HepG2 (cell line): ENCODE data around the gene ARPC1A. TPM values are rescaled to one million over a fixed set of nuclear protein-coding genes. Genes with fewer than 3 reads are reported as not detected.
A peak's percentile ranks its signal among the peaks of the same experiment; 100 is the strongest.

Experiments
- ATF2 ChIP-seq: sonication (generic); formaldehyde crosslinking; IDR thresholded peaks from 2 replicates; pipeline ENCODE4 v1.4.0; 2020; ENCODE audit warnings: missing genetic modification reagents
- CBX5 ChIP-seq: sonication (generic); formaldehyde crosslinking; IDR thresholded peaks from 2 replicates; pipeline ENCODE4 v1.4.0; 2020; ENCODE audit warnings: missing genetic modification reagents, borderline replicate concordance
- GRHL1 ChIP-seq: sonication (generic); formaldehyde crosslinking; conservative IDR thresholded peaks from 2 replicates; pipeline ENCODE4 v1.8.0; 2022; ENCODE audit warnings: missing genetic modification reagents
- KDM2A ChIP-seq: sonication (generic); formaldehyde crosslinking; IDR thresholded peaks from 2 replicates; pipeline ENCODE4 v1.4.0; 2020; ENCODE audit warnings: low read depth, missing genetic modification reagents, borderline replicate concordance
- KDM6A ChIP-seq: IDR thresholded peaks from 2 replicates; pipeline ENCODE4 v1.6.1; 2016; ENCODE audit warnings: low read depth
- MAFG ChIP-seq: sonication (generic); formaldehyde crosslinking; IDR thresholded peaks from 2 replicates; pipeline ENCODE4 v1.5.1; 2020; ENCODE audit warnings: mild to moderate bottlenecking, missing genetic modification reagents
- MED13 ChIP-seq: sonication (generic); formaldehyde crosslinking; IDR thresholded peaks from 2 replicates; pipeline ENCODE4 v1.5.0; 2020; ENCODE audit warnings: missing genetic modification reagents
- MYNN ChIP-seq: sonication (generic); formaldehyde crosslinking; IDR thresholded peaks from 2 replicates; pipeline ENCODE4 v1.4.0; 2020; ENCODE audit warnings: mild to moderate bottlenecking, low read depth, missing genetic modification reagents
- NR3C1 ChIP-seq: sonication (generic); formaldehyde crosslinking; IDR thresholded peaks from 2 replicates; pipeline ENCODE4 v1.4.0; 2020; ENCODE audit warnings: missing genetic modification reagents
- PLRG1 ChIP-seq: fragments of 450-650 bp; conservative IDR thresholded peaks from 2 replicates; pipeline ENCODE4 v1.6.1; 2016
- RORA ChIP-seq: sonication (generic); formaldehyde crosslinking; IDR thresholded peaks from 2 replicates; pipeline ENCODE4 v1.5.0; 2020; ENCODE audit warnings: mild to moderate bottlenecking, missing genetic modification reagents, moderate library complexity
- SCMH1 ChIP-seq: sonication (generic); formaldehyde crosslinking; IDR thresholded peaks from 2 replicates; pipeline ENCODE4 v1.9.0; 2021; ENCODE audit warnings: missing genetic modification reagents, mild to moderate bottlenecking, borderline replicate concordance
- SSRP1 ChIP-seq: IDR thresholded peaks from 2 replicates; pipeline ENCODE4 v1.6.1; 2016; ENCODE audit warnings: control low read depth
- XBP1 ChIP-seq: sonication (generic); formaldehyde crosslinking; IDR thresholded peaks from 2 replicates; pipeline ENCODE4 v1.5.0; 2020; ENCODE audit warnings: missing genetic modification reagents
- ZBTB3 ChIP-seq: sonication (generic); formaldehyde crosslinking; IDR thresholded peaks from 2 replicates; pipeline ENCODE4 v1.4.0; 2020; ENCODE audit warnings: low read depth, mild to moderate bottlenecking, moderate library complexity, missing genetic modification reagents, borderline replicate concordance
- ZNF124 ChIP-seq: sonication (generic); formaldehyde crosslinking; IDR thresholded peaks from 2 replicates; pipeline ENCODE4 v1.4.0; 2020; ENCODE audit warnings: missing genetic modification reagents
- ZNF20 ChIP-seq: sonication (generic); formaldehyde crosslinking; IDR thresholded peaks from 2 replicates; pipeline ENCODE4 v1.4.0; 2020; ENCODE audit warnings: mild to moderate bottlenecking, moderate library complexity, missing genetic modification reagents
- ZNF207 ChIP-seq: fragments of 450-650 bp; IDR thresholded peaks from 2 replicates; pipeline ENCODE4 v1.6.1; 2016; ENCODE audit warnings: antibody characterized with exemption, borderline replicate concordance
- ZNF24 ChIP-seq: fragments of 450-650 bp; IDR thresholded peaks from 2 replicates; pipeline ENCODE4 v1.6.1; 2017; ENCODE audit warnings: antibody characterized with exemption, mild to moderate bottlenecking
- ZNF446 ChIP-seq: sonication (generic); formaldehyde crosslinking; IDR thresholded peaks from 2 replicates; pipeline ENCODE4 v1.5.0; 2020; ENCODE audit warnings: mild to moderate bottlenecking, missing genetic modification reagents
- ZNF510 ChIP-seq: sonication (generic); formaldehyde crosslinking; IDR thresholded peaks from 2 replicates; pipeline ENCODE4 v1.4.0; 2020; ENCODE audit warnings: low read depth, mild to moderate bottlenecking, missing genetic modification reagents
- ZNF589 ChIP-seq: sonication (generic); formaldehyde crosslinking; conservative IDR thresholded peaks from 2 replicates; pipeline ENCODE4 v1.8.0; 2022; ENCODE audit warnings: mild to moderate bottlenecking, moderate library complexity, missing genetic modification reagents
- ZNF629 ChIP-seq: sonication (generic); formaldehyde crosslinking; conservative IDR thresholded peaks from 2 replicates; pipeline ENCODE4 v1.5.0; 2020; ENCODE audit warnings: missing genetic modification reagents
- ZNF678 ChIP-seq: sonication (generic); formaldehyde crosslinking; IDR thresholded peaks from 2 replicates; pipeline ENCODE4 v1.4.0; 2020; ENCODE audit warnings: mild to moderate bottlenecking, missing genetic modification reagents
- ZNF704 ChIP-seq: sonication (generic); formaldehyde crosslinking; IDR thresholded peaks from 2 replicates; pipeline ENCODE4 v1.8.1; 2023; ENCODE audit warnings: mild to moderate bottlenecking, inconsistent platforms, moderate library complexity, missing genetic modification reagents, borderline replicate concordance
- ZNF780A ChIP-seq: sonication (generic); formaldehyde crosslinking; IDR thresholded peaks from 2 replicates; pipeline ENCODE4 v1.8.0; 2022; ENCODE audit warnings: mild to moderate bottlenecking, missing genetic modification reagents, moderate library complexity
- ZSCAN22 ChIP-seq: sonication (generic); formaldehyde crosslinking; IDR thresholded peaks from 2 replicates; pipeline ENCODE4 v1.4.0; 2020; ENCODE audit warnings: mild to moderate bottlenecking, missing genetic modification reagents
- polyA plus RNA-seq, 8 experiments: library from polyadenylated mRNA; depleted of rRNA in 3 of 8; stranded (reverse) in 7 of 8; unstranded in 1 of 8; fragments of >200 nt; fragmentation: Illumina TruSeq in 4 of 8; extraction: Trizol in 4 of 8; gene quantifications; 2 replicates each; pipeline versions ENCODE4 v1.2.1 to v1.2.3, GENCODE V29; 2011 to 2016; ENCODE audit warnings: low read depth in 4 of 8, missing spikeins in 1 of 8, mixed read lengths in 1 of 8; ENCODE audit not compliant: insufficient read depth in 1 of 8
- total RNA-seq, 5 experiments: library from RNA; depleted of rRNA; stranded (reverse); fragments of >200 nt; fragmentation: Illumina TruSeq; extraction: Trizol; gene quantifications; 2 replicates each; pipeline ENCODE4 v1.2.3, GENCODE V29; 2016; ENCODE audit warnings: low read depth in 1 of 5
- TF ChIP-seq, protein P1 (sequence below): sonication (generic); formaldehyde crosslinking; IDR thresholded peaks from 2 replicates; pipeline ENCODE4 v1.5.0; 2020; ENCODE audit warnings: missing genetic modification reagents, mild to moderate bottlenecking, borderline replicate concordance

ARPC1A gene
- total and polyA plus RNA-seq, 2 of the 13 experiments (the other 11 are each of a cell fraction or from before 2014, with no cell fraction given): 44.3 to 88.5 TPM

GRCh38 chr7:99380823-99381663, 55.3 kb downstream of the ARPC1A start (continued):
- 0 out of 2 replicates have a peak, but pooled peaks have one; percentile 24 for TF ChIP-seq ZNF704 (CRISPR knock-in tag)
- no peak for TF ChIP-seq KDM6A (CRISPR knock-in tag)
- no peak for TF ChIP-seq CBX5 (CRISPR knock-in tag)
- 0 out of 2 replicates have a peak, but pooled peaks have one; percentile 46 for TF ChIP-seq MED13 (CRISPR knock-in tag)
- no peak for TF ChIP-seq RORA (CRISPR knock-in tag)
- no peak for TF ChIP-seq MAFG (CRISPR knock-in tag)
- no peak for TF ChIP-seq PLRG1
- TF ChIP-seq ZSCAN22 (CRISPR knock-in tag): no peak
- no peak for TF ChIP-seq ZBTB3 (CRISPR knock-in tag)
- no peak; the same call in 1 of the 2 replicates for TF ChIP-seq ZNF589
- TF ChIP-seq ZNF510 (CRISPR knock-in tag): no peak
- 0 out of 2 replicates have a peak, but pooled peaks have one; percentile 7 for TF ChIP-seq ZNF629
- no peak for TF ChIP-seq ZNF24
- TF ChIP-seq ATF2 (CRISPR knock-in tag): no peak
- TF ChIP-seq ZNF124 (CRISPR knock-in tag): no peak
- TF ChIP-seq GRHL1 (CRISPR knock-in tag): no peak
- no peak for TF ChIP-seq SCMH1 (CRISPR knock-in tag)
- TF ChIP-seq MYNN (CRISPR knock-in tag): no peak
- TF ChIP-seq XBP1 (CRISPR knock-in tag): no peak
- TF ChIP-seq ZNF678 (CRISPR knock-in tag): no peak
- TF ChIP-seq ZNF20 (CRISPR knock-in tag): no peak
- no peak for TF ChIP-seq ZNF446
- no peak for TF ChIP-seq ZNF780A (CRISPR knock-in tag)
- TF ChIP-seq, protein P1, sequence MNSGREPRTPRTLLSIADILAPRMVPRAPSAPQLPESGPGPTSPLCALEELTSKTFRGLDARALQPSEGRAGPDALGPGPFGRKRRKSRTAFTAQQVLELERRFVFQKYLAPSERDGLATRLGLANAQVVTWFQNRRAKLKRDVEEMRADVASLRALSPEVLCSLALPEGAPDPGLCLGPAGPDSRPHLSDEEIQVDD: no peak
- no peak for TF ChIP-seq ZNF207
- no peak for TF ChIP-seq SSRP1 (CRISPR knock-in tag)
- no peak for TF ChIP-seq KDM2A (CRISPR knock-in tag)
- no peak for TF ChIP-seq NR3C1
